Cardiac fibroblast (primary cell): Measurements from ENCODE around the gene OPN3.

Experiments
- DNase-seq, 2 donors: peaks; one replicate each; pipeline versions ENCODE4 v3.0.0 to v3.0.0-alpha.2; 2010; ENCODE audit warnings: low read depth in 2 of 2
- H3K4me3 ChIP-seq, 2 donors: replicated peaks in 1 of 2; 1 replicate in 1 of 2; 2 replicates in 1 of 2; pipeline ENCODE4 v1.5.1; 2011; ENCODE audit warnings: low read depth in 2 of 2, low read length in 2 of 2, mild to moderate bottlenecking in 2 of 2, moderate library complexity in 1 of 2
- TF ChIP-seq, protein P1 (sequence below): IDR thresholded peaks from one replicate; pipeline ENCODE4 v1.5.1; 2011; ENCODE audit warnings: low read depth, mild to moderate bottlenecking, low read length, inconsistent platforms

The OPN3 gene

DNA sequence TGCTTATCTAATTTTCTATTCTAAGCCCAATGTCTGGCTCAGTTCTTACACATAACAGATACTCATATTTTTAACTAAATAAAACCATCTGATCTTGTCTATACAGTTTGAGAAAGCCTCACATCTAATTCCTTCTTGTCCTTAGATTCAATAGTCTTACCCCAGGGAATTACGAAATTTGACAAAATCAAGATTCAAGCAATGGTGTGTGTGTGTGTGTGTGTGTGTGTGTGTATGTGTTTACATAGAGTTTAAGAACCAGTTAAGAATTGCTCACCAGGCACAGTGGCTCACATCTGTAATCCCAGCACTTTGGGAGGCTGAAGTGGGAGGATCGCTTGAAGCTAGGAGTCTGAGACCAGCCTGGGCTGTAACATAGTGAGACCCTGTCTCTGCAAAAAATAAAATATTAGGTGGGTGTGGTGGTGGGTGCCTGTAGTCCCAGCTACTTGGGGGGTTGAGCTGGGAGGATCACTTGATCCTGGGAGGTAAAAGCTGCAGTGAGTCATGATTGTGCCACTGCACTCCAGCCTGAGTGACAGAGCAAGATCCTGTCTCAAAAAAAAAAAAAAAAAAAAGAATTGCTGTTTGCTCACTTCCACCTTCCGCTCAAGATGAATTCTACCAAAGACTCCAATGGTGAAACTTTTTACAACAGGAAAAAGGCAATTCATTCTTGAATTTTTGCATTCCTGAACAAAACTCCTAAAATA is 18.1 kb upstream of the OPN3 start:
- DNase-seq: peak in 1 of 2 donors; percentile 23
- H3K4me3 ChIP-seq: no peak overlapping the region
- TF ChIP-seq, protein P1, sequence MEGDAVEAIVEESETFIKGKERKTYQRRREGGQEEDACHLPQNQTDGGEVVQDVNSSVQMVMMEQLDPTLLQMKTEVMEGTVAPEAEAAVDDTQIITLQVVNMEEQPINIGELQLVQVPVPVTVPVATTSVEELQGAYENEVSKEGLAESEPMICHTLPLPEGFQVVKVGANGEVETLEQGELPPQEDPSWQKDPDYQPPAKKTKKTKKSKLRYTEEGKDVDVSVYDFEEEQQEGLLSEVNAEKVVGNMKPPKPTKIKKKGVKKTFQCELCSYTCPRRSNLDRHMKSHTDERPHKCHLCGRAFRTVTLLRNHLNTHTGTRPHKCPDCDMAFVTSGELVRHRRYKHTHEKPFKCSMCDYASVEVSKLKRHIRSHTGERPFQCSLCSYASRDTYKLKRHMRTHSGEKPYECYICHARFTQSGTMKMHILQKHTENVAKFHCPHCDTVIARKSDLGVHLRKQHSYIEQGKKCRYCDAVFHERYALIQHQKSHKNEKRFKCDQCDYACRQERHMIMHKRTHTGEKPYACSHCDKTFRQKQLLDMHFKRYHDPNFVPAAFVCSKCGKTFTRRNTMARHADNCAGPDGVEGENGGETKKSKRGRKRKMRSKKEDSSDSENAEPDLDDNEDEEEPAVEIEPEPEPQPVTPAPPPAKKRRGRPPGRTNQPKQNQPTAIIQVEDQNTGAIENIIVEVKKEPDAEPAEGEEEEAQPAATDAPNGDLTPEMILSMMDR: no peak

DNA sequence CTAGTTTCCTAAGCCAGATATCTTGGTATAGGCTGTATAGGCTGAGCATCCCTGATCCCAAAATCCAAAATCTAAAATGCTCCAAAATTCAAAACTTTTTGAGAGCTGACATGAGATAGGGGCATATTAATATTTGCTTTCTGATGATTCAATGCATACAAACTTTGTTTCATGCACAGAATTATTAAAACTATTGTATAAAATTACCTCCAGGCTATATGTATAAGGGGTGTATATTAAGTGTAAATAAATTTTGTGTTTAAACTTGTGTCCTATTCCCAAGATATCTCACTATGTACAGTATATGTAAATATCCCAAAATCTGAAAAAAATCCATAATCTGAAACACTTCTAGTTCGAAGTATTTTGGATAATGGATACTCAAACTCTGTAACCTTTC is 14.5 kb upstream of the OPN3 start:
- TF ChIP-seq, protein P1: no peak
- H3K4me3 ChIP-seq: no peak overlapping the region
- DNase-seq: no peak

DNA sequence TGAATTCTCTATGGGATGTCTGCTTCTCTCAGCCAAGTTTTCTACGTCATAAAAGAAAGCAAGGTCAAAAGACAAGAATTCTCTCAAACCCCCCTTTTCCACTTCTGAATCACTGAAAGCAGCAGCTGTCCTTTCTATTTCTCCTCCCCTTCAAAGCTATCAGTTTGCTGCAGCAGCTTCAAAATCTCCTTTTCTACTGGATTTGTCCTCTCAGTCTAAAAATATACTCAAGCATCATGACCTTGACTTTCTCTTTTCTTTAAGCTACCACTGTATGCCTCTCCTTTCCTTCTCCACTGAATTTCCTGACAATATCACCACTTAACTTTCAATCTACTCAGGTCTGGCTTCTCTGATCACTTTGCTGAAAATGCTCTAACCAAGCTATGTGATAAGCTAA is 13.8 kb upstream of the OPN3 start:
- DNase-seq: peak in 1 of 2 donors; percentile 5
- TF ChIP-seq, protein P1: no peak
- no peak overlapping the region for H3K4me3 ChIP-seq

DNA sequence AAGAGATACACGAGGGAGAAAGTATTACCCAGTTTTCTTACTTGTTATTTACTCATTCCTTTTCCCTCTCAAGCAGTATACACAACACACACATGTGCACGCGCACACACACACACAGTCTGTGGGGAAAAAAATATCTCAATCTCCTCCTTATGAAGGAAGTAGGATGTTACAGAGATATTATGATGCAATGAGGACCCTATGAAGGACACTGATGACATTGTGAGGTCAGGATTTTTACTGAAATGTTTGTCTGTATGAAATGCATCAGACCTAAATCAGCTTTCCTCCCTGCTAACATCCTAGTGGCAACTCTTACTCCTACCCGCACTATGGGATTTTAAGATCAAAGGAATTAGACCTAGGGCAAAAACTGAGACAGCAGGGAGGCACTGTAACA is 11.8 kb upstream of the OPN3 start, which contains the start of gene WDR64:
WDR64 (plus strand) TSS at position 270 of the 400 bp plus-strand sequence. CDS start 204 bp downstream, outside the sequence.
- no peak within 1 kb of the TSS for H3K4me3 ChIP-seq
- TF ChIP-seq, protein P1: no peak
- no peak for DNase-seq

GRCh38 chr1:241648159-241648558 is 8.0 kb upstream of the OPN3 start:
- no peak for DNase-seq
- no peak overlapping the region for H3K4me3 ChIP-seq
- TF ChIP-seq, protein P1: no peak

DNA sequence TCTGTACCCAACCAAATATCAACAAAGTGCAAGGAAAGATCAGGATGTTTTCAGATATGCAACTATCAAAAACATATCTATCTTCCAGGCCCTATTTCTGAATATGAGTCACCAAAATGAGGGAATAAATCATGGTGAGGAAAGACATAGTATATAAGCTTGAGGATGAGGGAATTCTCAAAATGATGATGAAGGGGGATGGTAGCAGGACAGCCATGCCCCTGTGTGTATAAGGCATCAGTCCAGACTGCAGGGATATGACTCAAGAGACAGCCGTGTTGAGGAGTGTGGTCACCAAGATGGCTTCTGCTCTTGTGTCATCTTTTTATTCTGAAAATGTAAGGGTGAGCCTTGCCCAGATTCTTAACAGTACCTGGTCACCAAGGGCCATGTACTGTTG is 7.5 kb upstream of the OPN3 start:
- TF ChIP-seq, protein P1: no peak

More for the DNA sequence above, 7.5 kb upstream of the OPN3 start:
- DNase-seq: peak in 1 of 2 donors; percentile 62
- H3K4me3 ChIP-seq: no peak overlapping the region
